Erythroblast (primary cell): Measurements from ENCODE around the gene SPNS2.

ENCODE experiments used
- GATA1 ChIP-seq: IDR thresholded peaks from 2 replicates; pipeline ENCODE4 v1.6.1; 2011; ENCODE audit warnings: low read depth, mild to moderate bottlenecking, control low read depth, low read length, moderate library complexity
- POLR2A ChIP-seq: IDR thresholded peaks from 2 replicates; pipeline ENCODE4 v1.6.1; 2011; ENCODE audit warnings: mild to moderate bottlenecking, low read length

GRCh38 chr17:4540224-4540651, 41.6 kb downstream of the SPNS2 start:
- TF ChIP-seq POLR2A (no peak), GATA1 (no peak)
